GDM1 (cell line): Measurements from ENCODE around the gene KLF15.

Experiments
- DNase-seq: peaks from one replicate; lab custom pipeline; 2025; lab: John Stamatoyannopoulos, UW

Gene KLF15

GRCh38 chr3:126360714-126361060 is 3.5 kb upstream of the KLF15 start:
- DNase-seq: no peak

- no peak for DNase-seq
Observed at GRCh38 chr3:126360046-126360713, 3.0 kb upstream of the KLF15 start.

DNA sequence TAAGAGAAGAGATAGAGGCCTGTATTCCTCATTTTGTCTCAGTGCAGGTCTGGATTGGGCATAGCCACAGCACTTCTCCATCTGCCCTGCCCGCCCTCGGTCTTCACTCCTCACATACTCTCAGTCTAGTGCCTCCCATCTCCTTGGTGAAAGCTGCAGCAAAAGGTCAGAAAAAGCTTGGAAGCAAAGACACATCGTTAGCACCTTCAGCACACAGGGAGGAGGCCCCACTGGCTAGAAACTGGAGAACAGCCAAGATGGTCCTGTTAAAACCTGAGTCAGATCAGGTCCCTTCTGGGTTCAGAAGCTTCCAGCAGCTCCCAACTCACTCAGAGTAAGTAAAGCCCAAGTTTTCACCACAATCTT is 1.6 kb upstream of the KLF15 start:
- DNase-seq: no peak

- DNase-seq: no peak
Observed at GRCh38 chr3:126358038-126358815, 1.0 kb upstream of the KLF15 start.

DNA sequence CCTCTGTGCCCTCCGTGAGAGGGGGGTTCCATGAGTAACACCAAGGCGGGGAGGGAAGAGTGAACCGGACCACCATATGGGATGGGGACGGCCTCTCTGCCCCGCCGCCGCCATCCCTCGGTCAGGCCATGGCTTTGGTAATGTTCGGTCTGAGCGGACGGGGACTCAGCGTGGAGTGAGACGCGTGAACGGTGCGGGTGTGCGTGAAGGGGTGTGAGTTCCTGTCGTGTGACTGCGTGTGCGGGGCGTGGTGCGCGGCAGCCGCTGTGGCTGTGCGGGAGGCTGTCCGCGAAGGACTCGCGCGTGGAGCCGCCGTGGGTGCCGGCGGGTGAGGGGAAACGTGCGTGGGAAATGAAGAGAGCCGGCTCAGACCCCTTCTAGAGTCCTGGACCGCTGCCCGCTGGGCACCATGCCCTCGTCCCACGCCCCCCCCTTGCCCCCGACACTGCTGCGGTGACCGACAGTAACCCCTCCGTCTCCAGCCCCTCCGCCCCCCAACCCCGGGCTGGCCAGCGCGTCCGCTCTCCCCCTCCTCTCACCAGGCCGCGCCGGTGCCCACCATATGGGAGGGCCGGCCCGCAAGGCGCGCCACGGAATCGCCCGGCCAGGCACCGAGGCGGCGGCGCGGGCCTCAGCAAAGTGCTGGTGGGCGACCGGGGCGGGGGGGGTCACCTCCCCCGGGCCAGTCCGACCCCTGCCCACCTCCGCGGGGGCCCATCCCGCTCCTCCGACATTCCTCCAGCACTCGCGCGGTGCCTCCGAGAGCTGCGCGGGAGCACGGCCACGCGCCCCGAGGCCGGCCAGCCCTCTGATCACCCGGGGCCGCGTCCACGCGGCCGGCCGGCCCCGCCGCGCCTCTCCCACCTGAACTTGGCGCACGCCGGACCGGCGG is 589 bp downstream of the KLF15 start:
- no peak for DNase-seq

DNA sequence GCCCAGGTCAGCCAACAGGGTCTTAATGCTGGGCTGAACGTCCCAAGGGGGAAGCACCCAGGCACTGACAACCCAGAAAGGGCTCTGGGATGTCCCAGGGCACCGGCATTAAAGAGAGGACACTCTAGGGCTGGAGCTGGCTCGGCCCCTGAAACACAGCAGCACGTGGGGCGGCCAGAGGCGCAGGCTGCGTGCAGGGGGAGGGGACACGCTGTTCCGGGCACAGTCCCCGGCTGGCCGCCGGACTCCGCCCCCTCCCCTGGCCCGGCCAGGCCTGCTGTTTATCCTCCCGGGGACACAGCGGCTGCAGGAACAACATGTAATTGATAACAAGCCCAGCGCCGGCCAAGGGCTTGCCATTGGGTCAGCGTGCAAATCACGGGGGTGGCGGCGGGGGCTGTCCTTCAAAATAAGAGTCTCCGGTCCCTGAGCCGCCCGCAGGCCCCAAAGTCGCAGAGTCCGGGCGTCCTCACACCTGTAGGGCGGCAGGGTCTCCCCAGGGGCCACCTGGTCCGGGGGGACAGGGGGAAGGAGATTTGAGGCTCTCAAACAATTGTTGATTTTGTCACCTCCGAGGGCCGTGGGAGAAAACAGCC is 1.3 kb downstream of the KLF15 start:
- no peak for DNase-seq

- no peak for DNase-seq
Observed at GRCh38 chr3:126355251-126355650, 2.0 kb downstream of the KLF15 start.

DNA sequence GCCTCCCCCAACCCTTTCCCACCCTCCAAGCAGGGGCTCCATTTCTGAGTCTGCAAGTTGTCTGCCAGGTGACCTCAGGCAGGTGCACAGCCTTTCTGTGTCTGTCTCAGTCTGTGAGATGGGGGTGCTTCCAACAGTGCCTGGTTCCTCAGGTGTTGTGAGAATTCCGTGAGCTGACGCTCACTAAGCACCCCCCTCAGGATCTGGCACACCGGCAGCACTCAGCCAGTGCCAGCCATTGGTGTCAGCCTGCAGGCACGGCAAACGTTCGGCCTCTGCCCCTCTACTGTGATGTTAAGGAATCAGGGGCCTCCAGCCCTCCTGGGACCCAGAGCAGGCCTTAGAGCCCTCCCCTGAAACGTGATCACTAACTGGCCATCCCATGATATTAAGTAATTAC is 2.4 kb downstream of the KLF15 start:
- no peak for DNase-seq

GRCh38 chr3:126353694-126354321 is 3.4 kb downstream of the KLF15 start:
- DNase-seq: no peak

DNA sequence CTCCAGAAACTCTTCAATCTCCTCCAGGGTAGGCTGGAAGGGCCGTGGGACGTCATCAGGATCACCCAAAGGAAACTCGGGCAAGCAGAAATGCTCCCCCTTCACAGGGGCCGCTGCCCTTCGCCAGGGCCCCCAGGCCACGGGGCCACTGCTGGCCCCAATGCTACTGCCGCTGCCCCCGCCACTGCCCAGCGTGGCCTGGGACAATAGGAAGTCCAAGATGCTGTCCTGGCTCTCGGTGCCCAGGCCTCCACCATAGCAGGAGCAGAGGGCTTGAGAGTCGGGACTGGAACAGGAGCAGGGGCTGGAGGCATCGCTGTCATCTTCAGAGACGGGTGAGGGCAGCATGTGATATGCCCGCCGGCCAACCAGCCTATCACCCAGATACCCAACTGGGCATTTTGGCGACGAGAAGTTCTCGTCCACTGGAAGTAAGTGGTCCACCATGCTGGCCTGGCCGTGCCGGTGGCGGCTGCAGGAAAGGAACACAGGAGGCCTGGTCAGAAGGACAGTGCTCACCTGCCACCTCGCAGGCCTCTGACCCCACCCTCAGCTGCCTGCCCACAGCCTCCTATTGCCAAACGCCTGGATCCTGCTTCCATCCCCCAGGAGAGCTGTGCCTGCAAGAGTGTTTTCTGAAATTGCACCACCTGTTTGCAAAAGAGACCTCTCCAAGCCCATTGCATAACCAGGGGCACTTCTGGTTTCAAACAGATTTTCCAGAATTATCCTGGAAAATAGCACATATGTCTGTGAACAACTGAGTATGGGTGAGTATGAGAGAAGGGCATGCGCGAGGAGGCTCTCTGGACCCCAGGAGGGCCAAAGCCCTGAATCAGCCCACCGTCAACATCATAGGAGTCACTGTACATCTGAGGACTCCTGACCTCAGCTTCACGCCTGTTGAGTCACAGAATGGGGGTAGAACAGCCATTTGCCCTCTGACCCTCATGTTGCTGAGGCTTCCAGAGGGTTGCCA is 4.4 kb downstream of the KLF15 start:
- no peak for DNase-seq

GRCh38 chr3:126351771-126352475 is 5.3 kb downstream of the KLF15 start:
- DNase-seq: no peak

DNA sequence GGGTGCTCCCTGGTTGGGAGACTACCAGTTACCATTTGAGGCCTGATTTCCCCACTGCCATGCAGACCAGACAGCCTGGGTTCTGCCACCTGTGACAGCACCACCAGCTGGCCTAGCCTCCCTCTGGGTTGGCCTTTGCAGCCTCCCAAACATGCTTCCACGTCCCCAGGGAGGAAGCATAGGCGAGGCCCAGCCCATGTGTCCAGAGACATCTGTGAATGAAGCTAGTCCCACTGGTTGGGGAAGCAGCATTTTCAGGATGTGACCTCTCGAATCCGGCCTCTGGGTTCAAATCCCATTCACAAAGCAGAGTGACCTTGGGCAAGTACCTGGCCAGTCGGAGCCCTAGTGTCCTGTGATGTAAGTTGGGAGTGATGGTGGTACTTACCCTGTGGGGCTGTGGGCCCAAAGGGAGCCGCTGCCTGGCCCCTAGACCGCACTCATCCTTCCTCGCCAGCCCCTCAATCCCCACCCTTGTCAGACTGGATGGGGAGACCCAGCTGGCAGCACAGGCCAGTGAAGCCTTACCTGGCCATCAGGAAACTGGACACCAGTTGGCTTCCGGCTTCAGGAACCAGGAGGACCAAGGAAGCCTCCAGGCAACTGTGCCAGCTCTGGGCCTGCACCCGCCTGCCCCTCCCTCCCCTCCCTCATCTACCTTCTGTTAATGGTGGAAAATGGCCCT is 6.0 kb downstream of the KLF15 start:
- DNase-seq: no peak

- DNase-seq: no peak
Observed at GRCh38 chr3:126350502-126351085, 6.6 kb downstream of the KLF15 start.

GRCh38 chr3:126349611-126350501 is 7.4 kb downstream of the KLF15 start:
- no peak for DNase-seq

GRCh38 chr3:126349071-126349470 is 8.1 kb downstream of the KLF15 start:
- no peak for DNase-seq

DNA sequence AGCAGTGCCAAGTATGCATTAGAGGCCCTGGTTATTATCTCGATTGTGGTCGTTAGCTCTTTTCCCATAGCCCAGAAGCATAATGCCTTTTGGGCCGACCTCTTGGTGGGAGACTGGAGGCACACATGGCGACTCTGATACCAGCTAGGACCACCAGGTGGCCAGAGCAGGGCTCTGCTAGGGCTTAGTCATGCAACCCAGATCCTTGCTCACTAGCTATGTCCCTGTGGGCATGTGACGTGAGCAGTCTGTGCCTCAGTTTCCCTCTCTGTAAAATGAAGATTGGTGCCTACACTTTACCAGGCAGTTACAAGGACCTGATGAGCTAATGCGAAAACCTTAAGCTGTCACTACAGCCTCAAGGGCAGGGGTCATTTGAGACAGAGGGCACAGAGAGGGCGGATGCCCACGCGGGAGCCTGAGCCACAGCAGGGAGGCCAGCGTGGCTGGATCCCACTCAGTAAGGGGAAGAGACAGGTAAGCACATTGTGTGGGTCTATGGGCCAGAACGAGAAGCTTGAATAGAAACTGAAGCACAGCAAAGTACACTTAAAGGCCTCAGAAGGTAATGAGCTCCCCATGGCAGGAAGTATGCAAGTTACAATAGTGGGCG is 8.8 kb downstream of the KLF15 start:
- no peak for DNase-seq

DNA sequence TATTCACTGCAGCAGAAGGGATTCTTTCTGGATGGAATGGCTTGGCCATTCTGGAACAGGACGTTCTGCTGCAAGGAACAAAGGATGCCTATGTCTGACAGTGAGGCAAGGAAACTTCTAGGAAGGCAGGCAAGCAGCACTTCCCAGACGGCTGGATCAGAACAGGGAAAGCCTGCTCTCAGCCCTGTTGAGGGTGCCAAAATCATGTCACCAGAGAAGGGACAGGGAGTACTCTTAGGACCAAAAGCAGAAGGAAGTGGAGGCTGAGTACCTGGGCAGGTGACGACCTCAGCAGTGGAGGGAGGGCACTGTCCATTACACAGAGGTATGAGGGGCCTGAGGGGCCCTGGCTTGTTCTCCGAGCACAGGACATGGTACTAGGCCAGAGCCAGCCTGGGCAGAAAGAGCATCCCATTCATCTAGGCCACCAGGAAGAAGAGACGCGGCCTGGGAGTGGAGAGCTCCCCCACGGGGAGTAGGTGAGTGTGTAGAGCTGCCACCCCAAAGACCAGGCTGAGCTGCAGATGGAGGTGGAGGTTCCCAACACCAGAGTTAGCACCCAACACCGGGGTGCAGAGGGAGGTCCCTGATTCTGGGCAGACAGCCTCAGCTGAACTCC is 9.6 kb downstream of the KLF15 start:
- no peak for DNase-seq
